Thoracic aorta endothelial cell (primary cell): Measurements from ENCODE around the gene COL4A6. TPM values are rescaled to one million over a fixed set of nuclear protein-coding genes. Genes with fewer than 3 reads are reported as not detected.

Source experiments
- total RNA-seq: library from RNA; depleted of rRNA; stranded (reverse); fragments of >200 nt; gene quantifications from 2 replicates; pipeline ENCODE4 v1.2.3, GENCODE V29; 2012

The COL4A6 gene
- total RNA-seq = 2.1 and 2.7 TPM in 2 replicates

DNA sequence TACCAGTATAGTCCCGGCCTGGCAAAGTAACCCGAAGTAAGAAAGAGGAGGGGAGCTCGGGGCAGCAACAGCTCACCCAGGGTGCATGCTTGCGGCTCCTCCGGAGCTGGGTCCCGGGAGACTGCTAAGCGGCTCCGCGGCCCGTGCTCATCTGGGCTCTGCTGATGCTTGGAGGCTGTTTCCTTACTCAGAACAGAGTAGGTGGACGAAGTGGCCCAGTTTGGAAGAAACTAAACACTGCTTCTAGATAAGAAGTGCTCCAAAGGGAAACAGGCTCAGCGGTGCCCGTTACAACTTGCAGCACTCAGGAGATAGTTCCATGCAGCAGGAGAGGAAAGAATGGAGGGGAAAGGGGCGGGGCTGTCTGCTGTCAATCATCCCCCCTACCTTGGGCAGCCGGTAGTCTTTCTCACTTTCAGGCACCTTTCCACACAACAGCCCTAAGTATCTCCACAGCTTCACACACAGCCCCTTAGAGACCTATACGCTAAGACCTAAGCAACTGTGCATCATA is at the start of gene COL4A6:
Gene COL4A6 (minus strand): TSS at position 313 of the 514 bp plus-strand sequence. CDS start 226 bp downstream, at position 87.

DNA sequence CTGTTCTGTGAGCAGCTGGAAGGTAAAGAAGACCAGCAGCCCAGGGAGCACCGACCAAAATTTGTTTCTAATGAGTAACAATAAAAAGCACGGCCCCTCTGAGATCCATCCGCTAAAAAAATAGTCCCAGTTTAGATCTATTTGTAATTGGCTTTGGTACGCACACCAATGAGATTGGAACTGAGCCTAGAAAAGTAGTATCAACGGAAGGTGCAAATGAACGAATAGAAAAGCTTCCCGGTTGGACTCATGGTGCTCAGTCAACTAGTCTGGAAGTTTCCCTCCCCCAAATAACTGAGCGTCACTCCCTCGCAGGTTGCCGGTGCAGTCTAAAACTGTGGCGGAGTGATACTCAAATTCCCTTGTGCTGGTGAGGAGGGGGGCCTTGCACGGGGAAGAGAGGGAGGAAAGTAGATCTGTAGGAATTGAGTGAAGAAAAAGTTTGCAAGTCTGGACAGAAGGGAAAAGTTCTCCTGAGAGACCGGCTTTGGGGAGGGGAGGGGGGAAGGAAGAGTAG is 1.3 kb upstream of the COL4A6 start, which contains the start of gene COL4A5:
Gene COL4A5 (plus strand): TSS at position 413 of the 517 bp plus-strand sequence. CDS start 288 bp downstream, outside the sequence.

Other genes starting within 250 kb of the COL4A6 start
- gene COL4A5, start 1.4 kb upstream of the COL4A6 start, total RNA-seq = 9.3 and 19.1 TPM in 2 replicates